Measurements from ENCODE around the gene TP53TG5. TPM values are rescaled to one million over a fixed set of nuclear protein-coding genes. Genes with fewer than 3 reads are reported as not detected.

TP53TG5 gene
- total RNA-seq, 2 donors from 2014 or later = 2.0 to 2.4 TPM

DNA sequence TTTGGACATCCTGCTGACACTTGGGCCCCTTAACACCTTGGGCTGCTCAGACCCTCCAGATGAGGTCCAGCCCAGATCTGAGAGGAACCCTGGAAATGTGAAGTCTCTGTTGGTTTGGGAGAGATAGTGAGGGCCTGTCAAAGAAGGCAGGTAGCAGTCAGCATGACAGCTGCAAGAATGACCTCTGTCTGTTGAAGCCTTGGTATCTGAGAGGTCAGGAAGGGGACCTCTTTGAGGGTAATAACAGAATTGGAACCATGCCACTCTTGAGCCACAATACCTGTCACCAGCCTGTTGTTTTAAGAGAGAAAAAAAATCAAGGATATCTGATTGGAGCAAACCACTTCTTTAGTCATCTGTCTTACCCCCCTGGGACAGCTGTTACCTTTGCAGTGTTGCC lies 11.0 kb downstream of the TP53TG5 start:
- H3K27me3 Mint-ChIP-seq (ENCODE audit: insufficient read depth) = peaks cover under 1% of the 10 kb centered on the region

GRCh38 chr20:45366631-45367030 lies 11.5 kb downstream of the TP53TG5 start:
- no peak overlapping the region for H3K4me3 ChIP-seq (ENCODE audit: low read length)
- H3K27ac Mint-ChIP-seq = no peak overlapping the region
- peaks cover 10% of the 10 kb centered on the region for H3K4me1 ChIP-seq (ENCODE audit: control insufficient read depth, insufficient read depth, low read length)
- no peak overlapping the region for H3K9ac ChIP-seq (ENCODE audit: extremely low read depth, low read length, poor library complexity, severe bottlenecking)
- DNase-seq = no peak
- WGBS, 2 experiments (ENCODE audit: insufficient coverage in 1 of 2, insufficient read length in 1 of 2) = 91 to 93% methylated on average over 10 to 11 of the region's 11 CpGs
- no peak overlapping the region for H3K27ac ChIP-seq (ENCODE audit: low read depth, low read length)
- no peaks in the 10 kb centered on the region for H3K27me3 ChIP-seq (ENCODE audit: control insufficient read depth, insufficient read depth, low read length, poor library complexity, severe bottlenecking)
- no peak overlapping the region for H3K4me3 Mint-ChIP-seq
- no peaks in the 10 kb centered on the region for H3K9me3 ChIP-seq (ENCODE audit: control insufficient read depth, low read length)
- H3K36me3 Mint-ChIP-seq (ENCODE audit: low read depth) = peaks cover 28% of the 10 kb centered on the region
- H3K27me3 Mint-ChIP-seq (ENCODE audit: insufficient read depth) = no peaks in the 10 kb centered on the region
- H3K36me3 ChIP-seq (ENCODE audit: control insufficient read depth, insufficient read depth, low read length) = peaks cover 52% of the 10 kb centered on the region
- TF ChIP-seq CTCF (conservative IDR thresholded peaks at IDR 0.05) = no peak
- peaks cover 17% of the 10 kb centered on the region for H3K4me1 Mint-ChIP-seq
- H3K9me3 Mint-ChIP-seq = no peaks in the 10 kb centered on the region

More for the DNA sequence above, 11.0 kb downstream of the TP53TG5 start:
- Histone ChIP-seq H3K9me3 (ENCODE audit: control insufficient read depth, low read length) (no peaks in the 10 kb centered on the region), H3K4me1 (ENCODE audit: control insufficient read depth, insufficient read depth, low read length) (peaks cover 10% of the 10 kb centered on the region), H3K36me3 (ENCODE audit: control insufficient read depth, insufficient read depth, low read length) (peaks cover 53% of the 10 kb centered on the region), H3K4me3 (ENCODE audit: low read length) (no peak overlapping the region), H3K27me3 (ENCODE audit: control insufficient read depth, insufficient read depth, low read length, poor library complexity, severe bottlenecking) (no peaks in the 10 kb centered on the region), H3K27ac (ENCODE audit: low read depth, low read length) (no peak overlapping the region), H3K9ac (ENCODE audit: extremely low read depth, low read length, poor library complexity, severe bottlenecking) (no peak overlapping the region)
- DNase-seq = no peak
- no peaks in the 10 kb centered on the region for H3K9me3 Mint-ChIP-seq
- no peak overlapping the region for H3K27ac Mint-ChIP-seq
- no peak for TF ChIP-seq CTCF (conservative IDR thresholded peaks at IDR 0.05)
- H3K4me3 Mint-ChIP-seq = no peak overlapping the region
- peaks cover 28% of the 10 kb centered on the region for H3K36me3 Mint-ChIP-seq (ENCODE audit: low read depth)
- peaks cover 17% of the 10 kb centered on the region for H3K4me1 Mint-ChIP-seq

GRCh38 chr20:45366192-45366591 lies 11.9 kb downstream of the TP53TG5 start:
- H3K4me1 Mint-ChIP-seq = peaks cover 17% of the 10 kb centered on the region
- H3K36me3 Mint-ChIP-seq (ENCODE audit: low read depth) = peaks cover 28% of the 10 kb centered on the region
- H3K9ac ChIP-seq (ENCODE audit: extremely low read depth, low read length, poor library complexity, severe bottlenecking) = no peak overlapping the region
- no peaks in the 10 kb centered on the region for H3K9me3 Mint-ChIP-seq
- 100% methylated on average over 1 of the region's 1 CpG; no CpG with 5 or more reads in 1 of the 2 experiments for WGBS, 2 experiments (ENCODE audit: insufficient coverage in 1 of 2, insufficient read length in 1 of 2)
- H3K4me3 ChIP-seq (ENCODE audit: low read length) = no peak overlapping the region
- no peaks in the 10 kb centered on the region for H3K9me3 ChIP-seq (ENCODE audit: control insufficient read depth, low read length)
- no peak for DNase-seq
- H3K4me1 ChIP-seq (ENCODE audit: control insufficient read depth, insufficient read depth, low read length) = peaks cover 10% of the 10 kb centered on the region
- no peaks in the 10 kb centered on the region for H3K27me3 Mint-ChIP-seq (ENCODE audit: insufficient read depth)
- no peak overlapping the region for H3K27ac ChIP-seq (ENCODE audit: low read depth, low read length)
- H3K27ac Mint-ChIP-seq = no peak overlapping the region
- no peaks in the 10 kb centered on the region for H3K27me3 ChIP-seq (ENCODE audit: control insufficient read depth, insufficient read depth, low read length, poor library complexity, severe bottlenecking)
- no peak overlapping the region for H3K4me3 Mint-ChIP-seq
- peaks cover 48% of the 10 kb centered on the region for H3K36me3 ChIP-seq (ENCODE audit: control insufficient read depth, insufficient read depth, low read length)
- no peak for TF ChIP-seq CTCF (conservative IDR thresholded peaks at IDR 0.05)
